ENCODE data around the gene FAM163B.

FAM163B gene

GRCh38 chr9:133558191-133559126, 50.7 kb downstream of the FAM163B start:
- H3K4me3 ChIP-seq (ENCODE audit: low read depth, low read length), result no peak overlapping the region
- DNase-seq (ENCODE audit: low read depth), result no peak
- TF ChIP-seq CTCF (IDR thresholded peaks at IDR 0.05; ENCODE audit: control insufficient read depth, extremely low read depth, insufficient read depth), result no peak

DNA sequence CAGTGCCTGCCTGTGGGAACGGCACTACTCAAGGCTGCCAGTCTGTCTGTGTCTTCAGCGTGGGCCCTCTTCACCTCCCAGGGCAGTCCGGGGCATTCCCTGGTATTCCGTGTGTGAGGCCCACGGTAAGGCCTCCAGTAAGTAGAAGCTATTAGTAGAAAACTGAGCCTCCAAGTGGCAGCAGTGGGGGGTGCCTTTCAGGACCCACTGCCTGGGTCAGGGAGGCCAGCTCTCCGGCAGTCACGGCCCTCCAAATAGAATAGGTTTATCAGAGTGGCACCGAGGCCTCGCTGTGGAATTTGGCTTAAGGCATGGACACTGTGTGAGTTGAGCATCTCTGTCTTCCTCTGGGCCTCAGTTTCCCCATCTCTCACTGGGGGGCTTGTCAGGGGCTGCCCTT, 51.6 kb downstream of the FAM163B start:
- H3K4me3 ChIP-seq (ENCODE audit: low read depth, low read length), result no peak overlapping the region
- no peak for DNase-seq (ENCODE audit: low read depth)
- no peak for TF ChIP-seq CTCF (IDR thresholded peaks at IDR 0.05; ENCODE audit: control insufficient read depth, extremely low read depth, insufficient read depth)

- DNase-seq (ENCODE audit: low read depth), result no peak
- no peak for TF ChIP-seq CTCF (IDR thresholded peaks at IDR 0.05; ENCODE audit: control insufficient read depth, extremely low read depth, insufficient read depth)
- H3K4me3 ChIP-seq (ENCODE audit: low read depth, low read length), result no peak overlapping the region
Observed at GRCh38 chr9:133556354-133556753, 52.8 kb downstream of the FAM163B start.

GRCh38 chr9:133554729-133555128, 54.5 kb downstream of the FAM163B start:
- TF ChIP-seq CTCF (IDR thresholded peaks at IDR 0.05; ENCODE audit: control insufficient read depth, extremely low read depth, insufficient read depth), result no peak
- DNase-seq (ENCODE audit: low read depth), result no peak
- H3K4me3 ChIP-seq (ENCODE audit: low read depth, low read length), result no peak overlapping the region

DNA sequence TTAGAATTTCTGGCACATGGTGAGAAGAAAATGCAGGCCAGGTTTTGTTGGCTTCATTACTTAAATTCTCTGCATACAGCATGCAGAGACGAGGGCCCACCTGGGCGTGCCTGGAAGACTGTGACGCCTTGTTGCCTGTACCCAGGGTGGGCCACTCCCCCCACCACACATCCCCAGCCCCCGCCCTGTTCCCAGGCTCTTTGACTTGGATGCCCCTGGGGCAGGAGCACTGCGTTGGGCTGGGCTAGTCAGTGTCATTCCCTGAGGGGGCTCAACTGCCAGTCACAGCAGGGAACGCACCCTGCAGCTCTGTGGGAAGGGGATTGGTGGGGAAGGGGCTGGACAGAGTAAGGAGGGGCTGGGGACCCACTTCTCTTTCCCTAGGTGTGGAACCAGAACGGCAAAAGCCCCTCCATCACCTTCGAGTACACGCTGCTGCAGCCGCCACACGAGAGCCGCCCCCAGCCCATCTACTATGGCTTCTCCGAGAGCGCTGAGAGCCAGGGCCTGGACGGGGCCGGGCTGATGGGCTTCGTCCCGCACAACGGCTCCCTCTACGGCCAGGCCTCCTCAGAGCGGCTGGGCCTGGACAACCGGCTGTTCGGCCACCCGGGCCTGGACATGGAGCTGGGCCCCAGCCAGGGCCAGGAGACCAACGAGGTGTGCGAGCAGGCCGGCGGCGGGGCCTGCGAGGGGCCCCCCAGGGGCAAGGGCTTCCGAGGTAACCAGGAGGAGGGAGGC, 55.0 kb downstream of the FAM163B start:
- TF ChIP-seq CTCF (IDR thresholded peaks at IDR 0.05; ENCODE audit: control insufficient read depth, extremely low read depth, insufficient read depth), result no peak
- no peak overlapping the region for H3K4me3 ChIP-seq (ENCODE audit: low read depth, low read length)
- no peak for DNase-seq (ENCODE audit: low read depth)

DNA sequence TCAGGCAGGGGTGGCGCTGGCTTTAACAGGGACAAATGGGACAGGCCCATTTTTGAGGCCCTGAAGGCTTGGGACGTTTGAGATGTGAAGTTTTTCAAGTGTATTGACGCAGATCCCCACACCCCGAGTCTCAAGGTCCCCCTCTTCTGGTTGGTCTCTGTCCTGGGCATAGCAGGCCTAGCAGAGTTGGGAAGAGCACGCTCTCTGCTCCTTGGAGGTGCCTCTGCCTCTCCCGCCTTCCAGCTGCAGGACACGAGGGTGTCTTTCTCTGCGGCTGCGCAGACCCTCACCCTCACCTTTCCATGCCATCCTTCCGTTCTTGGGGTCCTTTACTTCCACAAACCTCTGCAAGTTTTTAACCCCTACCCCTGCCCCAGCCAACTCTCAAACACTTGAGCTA, 56.1 kb downstream of the FAM163B start:
- H3K4me3 ChIP-seq (ENCODE audit: low read depth, low read length), result no peak overlapping the region
- TF ChIP-seq CTCF (IDR thresholded peaks at IDR 0.05; ENCODE audit: control insufficient read depth, extremely low read depth, insufficient read depth), result no peak
- no peak for DNase-seq (ENCODE audit: low read depth)

Measured in LNCaP clone FGC (cell line).